NB4 (cell line): ENCODE results near the gene C17orf113.

Experiments used
- POLR2A ChIP-seq: IDR thresholded peaks from 2 replicates; pipeline ENCODE4 v1.6.1; 2011; ENCODE audit warnings: mild to moderate bottlenecking; ENCODE audit not compliant: insufficient read length; ENCODE audit errors: extremely low read depth
- TF ChIP-seq, protein P1 (sequence below): IDR thresholded peaks from one replicate; pipeline ENCODE4 v1.5.1; 2012; ENCODE audit warnings: low read depth, low read length

- TF ChIP-seq, protein P1, sequence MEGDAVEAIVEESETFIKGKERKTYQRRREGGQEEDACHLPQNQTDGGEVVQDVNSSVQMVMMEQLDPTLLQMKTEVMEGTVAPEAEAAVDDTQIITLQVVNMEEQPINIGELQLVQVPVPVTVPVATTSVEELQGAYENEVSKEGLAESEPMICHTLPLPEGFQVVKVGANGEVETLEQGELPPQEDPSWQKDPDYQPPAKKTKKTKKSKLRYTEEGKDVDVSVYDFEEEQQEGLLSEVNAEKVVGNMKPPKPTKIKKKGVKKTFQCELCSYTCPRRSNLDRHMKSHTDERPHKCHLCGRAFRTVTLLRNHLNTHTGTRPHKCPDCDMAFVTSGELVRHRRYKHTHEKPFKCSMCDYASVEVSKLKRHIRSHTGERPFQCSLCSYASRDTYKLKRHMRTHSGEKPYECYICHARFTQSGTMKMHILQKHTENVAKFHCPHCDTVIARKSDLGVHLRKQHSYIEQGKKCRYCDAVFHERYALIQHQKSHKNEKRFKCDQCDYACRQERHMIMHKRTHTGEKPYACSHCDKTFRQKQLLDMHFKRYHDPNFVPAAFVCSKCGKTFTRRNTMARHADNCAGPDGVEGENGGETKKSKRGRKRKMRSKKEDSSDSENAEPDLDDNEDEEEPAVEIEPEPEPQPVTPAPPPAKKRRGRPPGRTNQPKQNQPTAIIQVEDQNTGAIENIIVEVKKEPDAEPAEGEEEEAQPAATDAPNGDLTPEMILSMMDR = no peak
- no peak for TF ChIP-seq POLR2A
Measured at GRCh38 chr17:42002792-42003301, 47.6 kb downstream of the C17orf113 start.
